Measurements from ENCODE around the gene NANOS2.

DNA sequence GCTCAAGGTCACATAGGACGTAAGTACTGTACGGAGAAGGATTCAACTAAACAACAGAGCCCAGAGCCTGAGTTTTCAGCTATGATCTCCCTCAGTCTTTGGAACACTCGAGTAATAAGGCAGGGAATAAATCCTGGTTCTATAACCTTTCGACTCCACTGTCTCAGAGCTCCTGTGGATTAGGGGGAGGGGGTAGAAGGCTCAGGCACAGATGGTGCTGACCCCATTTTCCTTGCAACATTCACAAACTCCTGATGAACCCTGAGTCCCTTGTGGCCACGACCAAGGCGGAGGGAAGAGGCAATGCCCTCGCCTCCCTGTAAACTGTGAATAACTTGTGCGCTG lies 37.7 kb upstream of the NANOS2 start:
- TF ChIP-seq, protein P1, sequence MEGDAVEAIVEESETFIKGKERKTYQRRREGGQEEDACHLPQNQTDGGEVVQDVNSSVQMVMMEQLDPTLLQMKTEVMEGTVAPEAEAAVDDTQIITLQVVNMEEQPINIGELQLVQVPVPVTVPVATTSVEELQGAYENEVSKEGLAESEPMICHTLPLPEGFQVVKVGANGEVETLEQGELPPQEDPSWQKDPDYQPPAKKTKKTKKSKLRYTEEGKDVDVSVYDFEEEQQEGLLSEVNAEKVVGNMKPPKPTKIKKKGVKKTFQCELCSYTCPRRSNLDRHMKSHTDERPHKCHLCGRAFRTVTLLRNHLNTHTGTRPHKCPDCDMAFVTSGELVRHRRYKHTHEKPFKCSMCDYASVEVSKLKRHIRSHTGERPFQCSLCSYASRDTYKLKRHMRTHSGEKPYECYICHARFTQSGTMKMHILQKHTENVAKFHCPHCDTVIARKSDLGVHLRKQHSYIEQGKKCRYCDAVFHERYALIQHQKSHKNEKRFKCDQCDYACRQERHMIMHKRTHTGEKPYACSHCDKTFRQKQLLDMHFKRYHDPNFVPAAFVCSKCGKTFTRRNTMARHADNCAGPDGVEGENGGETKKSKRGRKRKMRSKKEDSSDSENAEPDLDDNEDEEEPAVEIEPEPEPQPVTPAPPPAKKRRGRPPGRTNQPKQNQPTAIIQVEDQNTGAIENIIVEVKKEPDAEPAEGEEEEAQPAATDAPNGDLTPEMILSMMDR (conservative IDR thresholded peaks at IDR 0.05 in 1 of 2, IDR thresholded peaks at IDR 0.05 in 1 of 2; ENCODE audit: low read depth in 1 of 2, low read length in 2 of 2), result no peak
- no peak for TF ChIP-seq EZH2 (IDR thresholded peaks at IDR 0.05; ENCODE audit: low read length, missing control alignments)

Data from fibroblast of lung (primary cell).